GM12891 (cell line): ENCODE results near the gene RPS6KA2.

ENCODE experiments used
- POLR2A ChIP-seq: IDR thresholded peaks from 2 replicates; pipeline ENCODE4 v1.6.1; 2011; ENCODE audit warnings: low read depth, low read length, control low read depth
- POLR2AphosphoS5 ChIP-seq: IDR thresholded peaks from 2 replicates; pipeline ENCODE4 v1.6.1; 2011; ENCODE audit warnings: low read depth, low read length, control low read depth
- TAF1 ChIP-seq: IDR thresholded peaks from 2 replicates; pipeline ENCODE4 v1.6.1; 2011; ENCODE audit warnings: low read depth, low read length, control low read depth

DNA sequence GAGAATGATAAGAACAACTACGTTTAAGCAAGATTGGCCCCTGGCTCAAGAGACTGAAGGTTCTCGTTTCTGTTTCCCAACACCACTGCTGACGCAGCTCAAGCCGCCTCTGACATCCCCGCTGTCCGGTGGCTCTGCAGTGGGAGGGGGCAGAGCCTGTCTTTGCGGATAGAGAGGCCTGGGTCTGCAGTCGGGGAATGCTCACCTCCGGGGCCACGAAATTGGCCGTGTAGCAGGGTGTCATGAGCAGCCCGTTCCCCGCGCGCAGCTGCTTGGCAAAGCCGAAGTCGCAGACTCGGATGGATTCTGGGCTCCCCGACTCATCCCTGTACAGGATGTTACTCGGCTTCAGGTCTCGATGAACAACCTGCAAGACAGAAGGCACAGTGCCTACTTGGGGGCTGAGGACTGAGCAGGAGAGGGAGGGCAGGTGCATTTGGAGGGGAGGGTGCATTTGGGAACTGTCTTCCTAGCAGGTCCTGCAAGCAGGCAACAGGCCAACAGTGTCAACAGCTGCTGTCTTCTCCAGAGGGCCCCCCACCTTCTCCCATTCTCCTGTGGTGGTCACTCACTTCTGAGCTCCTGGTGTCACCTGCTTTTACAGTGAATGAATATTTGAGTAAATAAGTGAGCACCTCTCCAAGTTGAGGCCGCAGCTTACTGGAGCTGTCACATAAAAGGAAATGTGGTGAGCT is 203.9 kb downstream of the RPS6KA2 start:
- no peak for TF ChIP-seq POLR2AphosphoS5
- TF ChIP-seq TAF1: no peak
- no peak for TF ChIP-seq POLR2A
